HEK293T (cell line): Measurements from ENCODE around the gene SMIM33.

Experiments
- ARNT ChIP-seq: fragments of 450-650 bp; IDR thresholded peaks from 2 replicates; pipeline ENCODE4 v1.6.1; 2017; ENCODE audit warnings: mild to moderate bottlenecking
- BHLHE40 ChIP-seq: fragments of 450-650 bp; IDR thresholded peaks from 2 replicates; pipeline ENCODE4 v1.6.1; 2016; ENCODE audit warnings: mild to moderate bottlenecking, moderate library complexity, borderline replicate concordance
- CTBP1 ChIP-seq: fragments of 450-650 bp; IDR thresholded peaks from 2 replicates; pipeline ENCODE4 v1.6.1; 2016; ENCODE audit warnings: borderline replicate concordance
- ELF4 ChIP-seq: fragments of 450-650 bp; IDR thresholded peaks from 2 replicates; pipeline ENCODE4 v1.6.1; 2017; ENCODE audit warnings: antibody characterized with exemption
- FOXK2 ChIP-seq: fragments of 450-650 bp; IDR thresholded peaks from 2 replicates; pipeline ENCODE4 v1.6.1; 2016; ENCODE audit warnings: mild to moderate bottlenecking
- FOXM1 ChIP-seq: fragments of 450-650 bp; IDR thresholded peaks from 2 replicates; pipeline ENCODE4 v1.6.1; 2017; ENCODE audit warnings: mild to moderate bottlenecking, borderline replicate concordance
- HDGF ChIP-seq: fragments of 450-650 bp; IDR thresholded peaks from 2 replicates; pipeline ENCODE4 v1.6.1; 2017; ENCODE audit warnings: antibody characterized with exemption, borderline replicate concordance
- LEF1 ChIP-seq: fragments of 450-650 bp; IDR thresholded peaks from 2 replicates; pipeline ENCODE4 v1.6.1; 2017; ENCODE audit warnings: mild to moderate bottlenecking, borderline replicate concordance
- NFRKB ChIP-seq: fragments of 450-650 bp; IDR thresholded peaks from 2 replicates; pipeline ENCODE4 v1.6.1; 2016; ENCODE audit warnings: mild to moderate bottlenecking, moderate library complexity
- PKNOX1 ChIP-seq: fragments of 450-650 bp; IDR thresholded peaks from 2 replicates; pipeline ENCODE4 v1.6.1; 2016
- SP1 ChIP-seq: fragments of 450-650 bp; IDR thresholded peaks from 2 replicates; pipeline ENCODE4 v1.6.1; 2017
- SUZ12 ChIP-seq: fragments of 450-650 bp; IDR thresholded peaks from 2 replicates; pipeline ENCODE4 v1.6.1; 2016; ENCODE audit warnings: mild to moderate bottlenecking
- TARDBP ChIP-seq: fragments of 450-650 bp; IDR thresholded peaks from 2 replicates; pipeline ENCODE4 v1.6.1; 2016
- ZNF384 ChIP-seq: fragments of 450-650 bp; IDR thresholded peaks from 2 replicates; pipeline ENCODE4 v1.6.1; 2016

DNA sequence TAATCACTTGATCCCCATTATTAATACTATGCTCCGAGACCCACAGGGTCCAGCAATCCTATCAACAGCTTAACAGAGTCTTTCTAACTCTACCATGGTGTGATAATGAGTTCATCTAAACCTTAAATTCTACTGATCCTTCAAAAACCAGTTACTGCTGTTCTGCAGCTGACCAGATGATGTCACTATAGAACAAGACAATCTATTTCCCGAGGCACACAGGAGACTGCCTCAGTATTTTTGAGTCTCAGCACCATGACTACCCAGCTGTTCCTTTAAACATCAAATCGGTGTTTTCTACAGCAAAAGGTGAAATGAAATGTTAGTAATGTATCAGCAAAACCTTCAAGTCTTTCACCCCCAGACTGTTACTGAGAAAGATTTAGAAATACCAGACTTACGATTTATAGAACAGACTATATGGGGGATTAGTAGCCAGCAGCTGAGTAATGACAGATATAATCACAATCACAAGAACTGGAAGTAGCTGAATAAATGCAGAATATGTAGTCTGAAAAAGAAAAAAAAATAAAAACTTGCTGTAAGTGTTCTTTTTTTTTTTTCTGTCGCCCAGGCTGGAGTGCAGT, 48.4 kb upstream of the SMIM33 start:
- TF ChIP-seq SUZ12 = no peak
- TF ChIP-seq CTBP1 = no peak
- no peak for TF ChIP-seq BHLHE40
- TF ChIP-seq TARDBP = no peak
- TF ChIP-seq PKNOX1 = no peak
- no peak for TF ChIP-seq FOXK2
- no peak for TF ChIP-seq NFRKB
- no peak for TF ChIP-seq FOXM1
- no peak for TF ChIP-seq ARNT
- TF ChIP-seq SP1 = no peak
- TF ChIP-seq ELF4 = no peak
- no peak for TF ChIP-seq ZNF384
- no peak for TF ChIP-seq HDGF
- TF ChIP-seq LEF1 = no peak
